ENCODE data around the gene LDLRAD4.

Gene LDLRAD4

GRCh38 chr18:13573750-13574149, 355.2 kb downstream of the LDLRAD4 start:
- no peak for TF ChIP-seq ZFX (IDR thresholded peaks at IDR 0.05)
- TF ChIP-seq CTCF (conservative IDR thresholded peaks at IDR 0.05), result no peak
- no peak overlapping the region for H3K27ac ChIP-seq

GRCh38 chr18:13574355-13574754, 355.8 kb downstream of the LDLRAD4 start:
- TF ChIP-seq CTCF (conservative IDR thresholded peaks at IDR 0.05) (no peak), ZFX (IDR thresholded peaks at IDR 0.05) (no peak)
- no peak overlapping the region for H3K27ac ChIP-seq

- TF ChIP-seq CTCF (conservative IDR thresholded peaks at IDR 0.05), result no peak
- H3K27ac ChIP-seq, result no peak overlapping the region
These were observed 356.2 kb downstream of the LDLRAD4 start for GRCh38 chr18:13574761-13575160.

GRCh38 chr18:13576598-13576997, 358.0 kb downstream of the LDLRAD4 start:
- TF ChIP-seq CTCF (conservative IDR thresholded peaks at IDR 0.05) (no peak), ZFX (IDR thresholded peaks at IDR 0.05) (no peak)
- no peak overlapping the region for H3K27ac ChIP-seq

- no peak overlapping the region for H3K27ac ChIP-seq
- TF ChIP-seq CTCF (conservative IDR thresholded peaks at IDR 0.05), result no peak
- TF ChIP-seq ZFX (IDR thresholded peaks at IDR 0.05), result no peak
These were observed 358.6 kb downstream of the LDLRAD4 start for GRCh38 chr18:13577091-13577697.

GRCh38 chr18:13577781-13578180, 359.2 kb downstream of the LDLRAD4 start:
- H3K27ac ChIP-seq, result no peak overlapping the region
- TF ChIP-seq ZFX (IDR thresholded peaks at IDR 0.05) (no peak), CTCF (conservative IDR thresholded peaks at IDR 0.05) (no peak)

- H3K27ac ChIP-seq, result no peak overlapping the region
- TF ChIP-seq CTCF (conservative IDR thresholded peaks at IDR 0.05), result no peak
- no peak for TF ChIP-seq ZFX (IDR thresholded peaks at IDR 0.05)
These were observed 359.8 kb downstream of the LDLRAD4 start for GRCh38 chr18:13578400-13578799.
